ENCODE data around the gene RNF13.

- TF ChIP-seq CTCF (IDR thresholded peaks at IDR 0.05) (no peak), POLR2A (IDR thresholded peaks at IDR 0.05) (no peak)
These were observed 35.4 kb upstream of the RNF13 start for GRCh38 chr3:149777414-149778214.

Data from breast epithelium (tissue), 3 donors.